Measurements from ENCODE around the gene ZFAND4.
"Not testable (repeated sequence)": the region's sequence is repeated elsewhere in the genome, so short reads cannot be mapped to it uniquely, and the experiment has no call there.

The ZFAND4 gene

DNA sequence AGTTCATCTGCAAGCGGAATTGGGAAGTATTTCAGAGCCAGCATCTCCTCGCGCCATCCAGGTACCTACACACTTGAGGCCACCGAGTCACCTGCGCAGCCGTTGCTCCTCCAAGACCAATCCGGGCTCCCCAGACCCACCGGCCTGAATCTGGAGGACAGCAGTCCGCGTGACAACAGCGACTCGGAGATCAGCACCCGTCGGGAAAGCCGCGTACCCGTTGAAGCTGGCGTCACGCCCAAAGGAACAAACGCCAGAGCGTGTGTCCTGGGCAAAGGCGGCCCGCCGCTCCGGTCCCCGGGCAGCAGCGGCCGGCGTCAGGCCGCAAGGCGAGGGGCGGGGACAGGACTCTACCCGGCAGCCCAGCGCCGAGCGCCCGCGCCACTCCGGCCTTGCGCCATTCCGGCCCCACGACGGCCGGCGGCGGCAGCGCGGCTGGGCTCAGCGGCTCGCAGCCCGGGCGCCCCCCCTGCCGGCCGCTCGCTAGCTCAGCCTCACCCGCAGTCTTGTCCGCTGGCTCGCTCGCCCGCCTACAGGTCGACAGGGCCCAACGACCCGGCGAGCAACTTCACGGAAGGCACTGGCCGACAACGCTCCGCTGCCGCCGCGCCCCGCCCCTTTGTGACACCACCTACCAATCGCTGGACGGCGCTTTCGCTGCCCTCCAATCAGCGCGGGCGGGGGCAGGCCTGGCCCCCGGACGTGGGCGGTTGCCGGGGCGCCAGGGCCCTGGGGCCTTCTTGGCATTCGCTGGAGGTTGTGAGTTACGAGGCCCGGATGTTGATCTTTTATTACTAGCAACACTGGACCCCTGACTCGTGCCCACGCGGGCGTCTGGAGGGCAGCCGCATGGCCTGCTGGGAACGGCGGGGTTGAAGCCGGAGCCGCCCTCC lies at the start of gene ZFAND4:
Gene ZFAND4, minus strand, starts transcription at position 592 of the 893 bp plus-strand sequence. CDS start 9,047 bp downstream, outside the sequence.
- DNase-seq (ENCODE audit: low read depth) = peak; percentile 96

DNA sequence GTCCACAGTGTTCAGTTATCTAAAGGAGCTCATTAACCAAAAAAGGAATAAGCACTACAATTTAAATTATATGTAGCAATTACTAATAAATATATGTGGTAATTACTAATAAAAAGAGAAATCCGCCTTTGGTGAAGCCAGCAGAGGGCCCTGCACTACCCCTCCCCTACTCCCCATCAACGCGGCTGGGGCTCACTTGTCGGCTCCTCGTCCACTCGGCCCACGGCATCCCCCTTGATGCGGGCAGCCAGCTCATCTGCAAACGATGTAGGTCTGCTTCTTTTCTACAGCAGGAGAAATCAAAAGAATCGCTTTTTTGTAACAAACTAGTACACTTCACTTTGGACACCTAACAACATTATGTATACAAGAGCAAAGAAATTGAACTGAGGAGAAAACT lies 48.9 kb upstream of the ZFAND4 start:
- not testable (repeated sequence) for DNase-seq (ENCODE audit: low read depth)

DNA sequence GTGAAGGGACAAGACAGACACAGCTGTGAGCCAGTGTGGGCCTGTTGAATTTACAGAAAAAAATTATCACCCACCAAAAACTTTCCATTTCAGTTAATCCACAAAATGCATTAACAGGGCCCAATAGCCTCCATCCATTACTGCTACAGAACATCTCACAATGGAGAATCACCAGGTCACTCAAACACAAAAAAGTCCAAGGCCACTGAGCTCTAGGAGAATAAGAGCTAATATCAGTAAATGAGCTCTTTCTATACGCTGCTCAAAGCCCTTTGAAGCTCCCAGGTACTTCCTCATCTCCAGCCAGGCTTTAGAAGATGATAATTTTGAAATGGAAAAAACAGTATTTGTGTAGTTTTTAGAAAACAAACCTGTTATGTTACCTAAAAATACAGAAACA lies 45.1 kb upstream of the ZFAND4 start:
- DNase-seq (ENCODE audit: low read depth) = not testable (repeated sequence)

DNA sequence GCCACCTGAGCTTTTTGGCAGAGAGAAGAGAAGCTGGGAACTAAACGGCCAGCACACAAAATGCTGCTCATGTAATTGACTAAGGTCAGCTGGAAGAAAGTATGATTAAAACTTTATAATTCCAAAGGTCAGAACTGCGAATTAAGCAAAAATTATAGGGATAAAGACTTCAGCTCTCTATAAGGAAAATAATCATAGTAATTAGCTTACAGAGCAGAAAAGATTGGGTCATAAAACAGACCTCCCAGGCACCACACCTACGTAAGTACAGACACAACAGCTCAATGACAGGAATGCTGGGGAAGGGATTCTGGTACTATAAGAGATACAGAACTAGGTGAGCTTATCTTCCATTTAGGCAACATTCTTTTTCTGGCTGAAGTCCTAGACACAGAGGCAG lies 44.5 kb upstream of the ZFAND4 start:
- DNase-seq (ENCODE audit: low read depth) = not testable (repeated sequence)

GRCh38 chr10:45711223-45711622 lies 38.7 kb upstream of the ZFAND4 start:
- not testable (repeated sequence) for DNase-seq (ENCODE audit: low read depth)

DNA sequence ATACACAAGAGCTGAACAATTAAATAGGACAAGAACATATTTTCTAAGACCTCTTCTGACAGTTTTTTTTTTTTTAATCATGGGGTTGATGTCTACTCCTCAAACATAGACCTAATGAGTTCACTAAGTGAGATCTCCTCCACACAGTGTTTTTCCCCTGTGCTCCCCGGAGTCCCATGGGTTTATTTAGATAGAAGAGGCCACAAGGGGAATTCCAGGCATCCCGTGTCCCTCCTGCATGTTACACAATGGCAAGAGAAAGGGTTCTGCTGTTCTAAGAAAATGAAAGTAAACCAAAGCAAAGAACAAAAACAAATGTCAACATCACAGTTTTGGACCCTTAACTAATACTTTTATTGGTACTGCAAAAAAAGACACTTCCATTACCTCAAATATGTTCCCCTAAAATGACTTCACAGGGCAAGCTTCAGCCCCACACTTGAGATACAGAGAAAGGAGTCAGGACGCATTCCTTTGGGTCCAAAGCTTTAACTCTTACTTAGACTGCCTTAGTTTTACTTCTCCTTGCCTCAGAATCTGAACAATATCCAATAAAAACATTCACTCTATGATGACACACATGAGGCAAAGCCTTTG lies 37.7 kb upstream of the ZFAND4 start:
- DNase-seq (ENCODE audit: low read depth) = not testable (repeated sequence)

- not testable (repeated sequence) for DNase-seq (ENCODE audit: low read depth)
Observed at GRCh38 chr10:45678467-45678866, 5.9 kb upstream of the ZFAND4 start.

DNA sequence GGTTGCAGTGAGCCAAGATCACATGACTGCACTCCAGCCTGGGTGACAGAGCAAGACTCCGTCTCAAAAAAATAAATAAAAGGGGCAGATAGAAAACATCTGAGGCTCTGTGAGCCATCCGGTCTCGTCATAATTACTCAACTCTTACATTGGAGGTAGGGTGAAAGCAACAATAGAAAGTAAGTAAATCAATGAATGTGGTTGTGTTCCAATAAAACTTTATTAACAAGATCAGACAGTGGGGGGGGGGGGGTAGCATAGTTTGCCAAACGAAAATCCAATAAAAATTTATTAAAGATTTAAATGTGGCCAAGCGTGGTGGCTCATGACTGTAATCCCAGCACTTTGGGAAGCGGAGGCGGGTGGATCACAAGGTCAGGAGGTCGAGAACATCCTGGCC lies 2.8 kb upstream of the ZFAND4 start:
- DNase-seq (ENCODE audit: low read depth) = no peak

- no peak for DNase-seq (ENCODE audit: low read depth)
Observed at GRCh38 chr10:45673074-45673648, 589 bp upstream of the ZFAND4 start.

DNA sequence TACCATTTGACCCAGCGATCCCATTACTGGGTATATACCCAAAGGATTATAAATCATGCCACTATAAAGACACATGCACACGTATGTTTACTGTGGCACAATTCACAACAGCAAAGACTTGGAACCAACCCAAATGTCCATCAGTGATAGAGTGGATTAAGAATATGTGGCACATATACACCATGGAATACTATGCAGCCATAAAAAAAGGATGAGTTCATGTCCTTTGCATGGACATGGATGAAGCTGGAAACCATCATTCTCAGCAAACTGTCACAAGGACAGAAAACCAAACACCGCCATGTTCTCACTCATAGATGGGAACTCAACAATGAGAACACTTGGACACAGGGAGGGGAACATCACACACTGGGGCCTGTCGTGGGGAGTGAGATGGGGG lies 1.3 kb downstream of the ZFAND4 start:
- not testable (repeated sequence) for DNase-seq (ENCODE audit: low read depth)

DNA sequence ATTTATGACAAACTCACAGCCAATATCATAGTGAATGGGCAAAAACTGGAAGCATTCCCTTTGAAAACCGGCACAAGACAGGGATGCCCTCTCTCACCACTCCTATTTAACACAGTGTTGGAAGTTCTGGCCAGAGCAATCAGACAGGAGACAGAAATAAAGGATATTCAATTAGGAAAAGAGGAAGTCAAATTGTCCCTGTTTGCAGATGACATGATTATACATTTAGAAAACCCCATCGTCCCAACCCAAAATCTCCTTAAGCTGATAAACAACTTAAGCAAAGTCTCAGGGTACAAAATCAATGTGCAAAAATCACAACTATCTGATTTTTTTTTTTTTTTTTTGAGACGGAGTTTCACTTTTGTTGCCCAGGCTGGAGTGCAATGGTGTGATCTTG lies 2.7 kb downstream of the ZFAND4 start:
- not testable (repeated sequence) for DNase-seq (ENCODE audit: low read depth)

DNA sequence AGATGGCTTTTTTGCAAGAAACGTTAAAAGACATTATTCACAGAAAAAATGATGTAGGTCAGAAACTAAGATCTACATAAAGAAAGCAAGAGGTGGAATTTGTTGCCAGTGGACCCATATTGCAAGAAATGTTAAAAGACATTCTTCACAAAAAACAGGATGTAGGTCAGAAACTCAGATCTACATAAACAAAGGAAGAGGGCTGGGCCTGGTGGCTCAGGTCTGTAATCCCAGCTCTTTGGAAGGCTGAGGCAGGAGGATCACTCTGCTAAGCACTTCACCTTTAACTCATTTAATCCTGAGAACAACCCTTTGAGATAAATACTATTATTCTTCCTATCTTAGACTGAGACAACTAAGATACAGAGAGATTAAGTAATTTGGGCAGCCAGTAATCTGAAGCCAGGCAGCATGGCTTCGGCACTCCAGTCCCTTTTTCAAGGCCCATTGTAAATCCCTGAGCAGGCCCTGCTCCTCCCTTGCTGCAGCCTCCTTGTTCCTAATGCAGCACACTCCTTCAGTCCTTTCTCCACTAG lies 11.6 kb downstream of the ZFAND4 start:
- DNase-seq (ENCODE audit: low read depth) = no peak

DNA sequence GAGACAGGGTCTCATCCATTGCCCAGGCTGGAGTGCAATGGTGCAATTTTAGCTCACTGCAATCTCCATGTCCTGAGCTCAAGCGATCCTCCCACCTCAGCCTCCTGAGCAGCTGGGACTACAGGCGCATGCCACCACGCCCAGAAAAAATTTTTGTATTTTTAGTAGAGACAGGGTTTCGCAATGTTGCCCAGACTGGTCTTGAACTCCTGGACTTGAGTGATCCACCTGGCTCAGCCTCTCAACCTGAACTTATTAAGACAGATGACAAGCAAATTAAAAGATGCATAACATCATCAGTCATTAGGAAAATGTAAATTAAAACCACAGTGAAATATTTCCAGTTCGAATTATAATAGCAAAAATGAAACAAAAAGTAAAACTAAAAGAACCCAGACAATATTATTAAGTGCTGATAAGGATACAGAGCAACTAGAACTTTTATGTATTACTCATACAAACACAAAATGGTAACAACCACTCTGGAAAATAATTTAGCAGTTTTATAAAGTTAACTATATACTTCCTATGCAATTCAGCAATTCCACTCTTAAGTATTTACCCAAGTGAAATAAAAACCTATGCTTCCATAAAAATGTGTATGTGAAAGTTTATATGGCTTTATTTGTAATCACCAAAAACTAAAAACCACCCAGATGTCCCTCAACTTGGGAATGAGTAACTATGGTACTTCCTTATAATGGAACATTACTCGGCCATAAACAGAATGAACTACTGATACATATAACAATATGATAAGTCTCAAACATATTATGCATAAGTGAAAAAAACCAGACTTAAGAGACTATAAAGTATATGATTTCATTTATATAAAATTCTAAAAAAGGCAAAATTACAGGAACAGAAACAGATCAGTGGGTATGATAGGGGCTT lies 15.3 kb downstream of the ZFAND4 start:
- DNase-seq (ENCODE audit: low read depth) = no peak

DNA sequence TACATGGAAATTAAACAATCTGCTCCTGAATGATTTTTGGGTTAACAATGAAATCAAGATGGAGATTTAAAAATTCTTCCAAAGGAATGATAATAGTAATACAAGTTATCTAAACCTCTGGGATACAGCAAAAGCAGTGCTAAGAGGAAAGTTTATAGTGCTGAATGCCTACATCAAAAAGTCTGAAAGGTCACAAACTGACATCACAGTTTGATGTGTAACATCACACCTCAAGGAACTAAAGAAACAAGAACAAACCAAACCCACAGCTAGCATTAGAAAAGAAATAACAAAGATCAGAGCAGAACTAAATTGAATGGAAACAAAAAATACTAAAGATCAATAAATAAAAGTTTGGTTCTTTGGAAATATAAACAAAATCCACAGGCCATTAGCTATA lies 17.4 kb downstream of the ZFAND4 start:
- no peak for DNase-seq (ENCODE audit: low read depth)

DNA sequence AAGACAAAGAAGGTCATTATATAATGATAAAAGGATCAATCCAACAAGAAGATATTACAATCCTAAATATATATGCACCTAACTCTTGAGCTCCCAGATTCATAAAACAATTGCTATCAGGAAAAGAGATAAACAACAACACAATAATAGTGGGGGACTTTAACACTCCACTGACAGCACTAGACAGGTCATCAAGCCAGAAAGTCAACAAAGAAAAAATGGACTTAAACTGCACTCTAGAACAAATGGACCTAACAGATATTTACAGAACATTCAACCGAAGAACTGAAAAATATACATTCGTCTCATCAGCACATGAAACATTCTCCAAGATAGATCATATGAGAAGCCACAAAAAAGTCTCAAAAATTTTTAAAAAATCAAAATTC lies 17.8 kb downstream of the ZFAND4 start:
- DNase-seq (ENCODE audit: low read depth) = not testable (repeated sequence)

GRCh38 chr10:45653454-45653853 lies 19.1 kb downstream of the ZFAND4 start:
- no peak for DNase-seq (ENCODE audit: low read depth)

DNA sequence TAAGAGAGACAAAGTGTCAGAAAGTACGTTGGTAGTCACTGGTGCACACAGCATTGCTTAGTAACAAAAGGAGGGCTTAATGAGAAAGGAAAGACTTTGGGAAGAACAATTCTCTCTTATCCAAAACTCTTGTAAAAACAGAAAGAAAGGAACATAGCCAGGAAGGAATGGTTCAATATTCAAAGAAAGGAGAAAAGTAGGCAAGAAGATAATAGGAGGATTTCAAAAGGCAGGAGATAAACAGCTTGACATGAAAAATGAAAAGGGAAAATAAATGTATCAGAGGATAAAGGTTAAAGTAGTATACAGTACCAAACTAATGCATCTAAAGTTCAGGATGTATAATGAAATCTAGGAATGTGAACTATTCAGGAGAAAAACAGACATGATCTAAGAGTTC lies 20.1 kb downstream of the ZFAND4 start:
- DNase-seq (ENCODE audit: low read depth) = no peak

DNA sequence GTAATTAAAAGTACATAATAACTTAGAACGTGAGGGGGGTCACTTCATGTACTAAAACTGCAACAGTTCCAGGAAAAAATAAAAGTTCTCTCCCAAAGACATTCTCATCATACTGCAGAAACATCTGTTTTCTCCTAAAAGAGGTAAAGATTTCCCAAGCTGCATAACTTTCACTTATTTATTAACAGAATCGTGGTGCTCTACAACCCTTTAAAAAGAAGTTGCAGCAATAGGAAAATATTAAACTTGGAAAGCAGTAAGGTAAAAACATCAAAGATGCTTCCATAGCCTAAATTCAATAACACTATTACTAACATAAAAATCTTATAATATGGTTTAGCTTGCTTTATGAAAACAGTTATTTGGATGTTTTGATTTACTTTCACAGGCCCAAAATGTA lies 23.3 kb downstream of the ZFAND4 start:
- no peak for DNase-seq (ENCODE audit: low read depth)

DNA sequence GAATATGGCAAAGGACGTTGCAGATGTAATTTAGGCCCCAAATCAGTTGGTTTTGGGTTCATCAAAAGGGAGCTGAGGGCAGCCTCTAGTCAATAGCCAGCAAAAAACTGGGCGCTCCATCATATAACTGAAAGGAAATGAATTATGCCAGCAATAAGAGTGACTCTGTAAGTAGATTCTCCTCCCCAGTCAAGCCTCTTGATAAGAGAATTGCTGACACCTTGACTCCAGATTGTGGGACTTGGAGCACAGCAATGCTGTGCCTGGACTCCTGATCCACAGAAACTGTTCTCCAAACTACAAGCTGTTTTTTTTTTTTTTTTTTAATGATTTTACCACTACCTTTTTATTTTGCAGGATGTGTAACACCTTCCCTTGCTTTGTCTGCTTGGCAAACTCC lies 25.5 kb downstream of the ZFAND4 start:
- no peak for DNase-seq (ENCODE audit: low read depth)

DNA sequence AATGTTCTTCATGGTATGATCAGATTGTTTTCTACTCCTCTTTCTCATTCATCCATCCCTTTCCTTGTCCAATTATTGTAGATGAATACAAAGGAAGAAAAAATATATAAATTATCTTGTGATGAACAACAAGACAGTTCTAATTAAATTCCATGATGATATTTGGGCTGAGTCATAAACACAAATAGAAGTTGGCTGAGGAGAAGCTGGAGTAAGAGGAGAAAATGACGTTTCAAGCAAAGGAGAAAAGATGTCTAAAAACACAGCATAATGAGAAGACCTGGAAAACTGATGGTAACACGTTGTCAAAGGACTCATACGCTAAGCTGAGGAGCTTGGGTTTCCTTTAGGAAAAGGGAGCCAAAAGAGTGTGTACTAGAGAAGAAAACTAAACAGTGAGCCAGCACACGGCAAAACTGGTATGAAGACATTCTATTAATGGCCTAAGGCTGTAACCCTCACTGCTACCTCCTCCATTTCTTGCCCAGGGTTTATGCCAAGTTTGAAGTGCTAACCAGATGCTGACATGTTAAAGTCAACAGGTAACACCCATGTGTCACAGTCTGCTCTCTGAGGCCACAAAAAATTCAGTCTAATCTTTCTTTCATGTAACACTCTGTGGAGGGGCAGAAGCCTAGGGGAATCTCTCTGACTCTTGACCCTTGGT lies 26.1 kb downstream of the ZFAND4 start:
- DNase-seq (ENCODE audit: low read depth) = no peak

- no peak for DNase-seq (ENCODE audit: low read depth)
Observed at GRCh38 chr10:45644527-45644926, 28.0 kb downstream of the ZFAND4 start.
